ENCODE results near the gene SLC12A8. TPM values are rescaled to one million over a fixed set of nuclear protein-coding genes. Genes with fewer than 3 reads are reported as not detected.

SLC12A8 gene
- polyA plus RNA-seq, 1 of the 3 experiments (the other 2 are of a cell fraction) = 7.5 TPM

DNA sequence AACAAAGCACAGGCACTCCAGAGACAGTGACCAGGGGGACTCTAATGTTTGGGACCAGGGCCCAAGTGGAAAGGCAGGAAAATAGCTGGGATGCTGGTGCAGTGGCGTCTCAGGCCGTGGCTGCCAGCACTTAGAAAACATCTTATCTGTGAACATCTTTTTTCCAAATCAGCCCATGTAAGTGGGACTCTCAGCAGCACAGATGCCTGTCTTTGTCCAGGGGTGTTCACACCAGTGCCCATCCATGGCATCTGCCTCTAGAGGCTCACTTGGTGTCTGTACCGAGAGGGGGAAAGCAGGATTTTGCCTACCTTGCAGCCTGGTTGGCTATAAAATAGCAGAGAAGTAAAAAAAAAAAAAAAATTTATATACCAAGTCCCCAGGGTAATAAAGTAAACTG is 26.7 kb downstream of the SLC12A8 start:
- Histone ChIP-seq H3K9ac (no peak overlapping the region), H3K27me3 (ENCODE audit: insufficient read depth) (no peaks in the 10 kb centered on the region), H2AFZ (ENCODE audit: low read depth) (no peak overlapping the region), H3F3A (replicated peaks; ENCODE audit: insufficient read depth) (no peaks in the 10 kb centered on the region), H4K20me1 (ENCODE audit: insufficient read depth) (no peaks in the 10 kb centered on the region), H3K9me3 (no peaks in the 10 kb centered on the region), H3K4me2 (no peak overlapping the region), H3K27ac (ENCODE audit: low read depth in 2 of 2, low read length in 1 of 2) (no peak overlapping the region; a peak in 1 of 4 replicates), H3K9me2 (no peaks in the 10 kb centered on the region), H3K4me1 (ENCODE audit: control insufficient read depth in 1 of 2, insufficient read depth in 2 of 2, low read depth in 1 of 2, low read length in 1 of 2) (peaks cover 0 to 18% of the 10 kb centered on the region in 2 experiments; a peak in 1 of 4 replicates), H3K36me3 (replicated peaks in 1 of 2; ENCODE audit: control insufficient read depth in 1 of 2, insufficient read depth in 2 of 2, low read length in 1 of 2) (no peaks in the 10 kb centered on the region), H3K4me3 (ENCODE audit: low read depth in 2 of 2, low read length in 1 of 2) (no peak overlapping the region), H3K79me2 (ENCODE audit: insufficient read depth) (no peaks in the 10 kb centered on the region)
- WGBS (ENCODE audit: low lambda C conversion rate) = 84% methylated on average over 3 of the region's 3 CpGs
- ChIA-PET CTCF (interaction anchor here (1.5 kb wide), 1 partner anchor 16 kb away, joined by 4 read pairs; no protein-coding TSS in a partner anchor), POLR2A (no interaction called here)
- peak; percentile 70 for DNase-seq
- TF ChIP-seq, protein P1, sequence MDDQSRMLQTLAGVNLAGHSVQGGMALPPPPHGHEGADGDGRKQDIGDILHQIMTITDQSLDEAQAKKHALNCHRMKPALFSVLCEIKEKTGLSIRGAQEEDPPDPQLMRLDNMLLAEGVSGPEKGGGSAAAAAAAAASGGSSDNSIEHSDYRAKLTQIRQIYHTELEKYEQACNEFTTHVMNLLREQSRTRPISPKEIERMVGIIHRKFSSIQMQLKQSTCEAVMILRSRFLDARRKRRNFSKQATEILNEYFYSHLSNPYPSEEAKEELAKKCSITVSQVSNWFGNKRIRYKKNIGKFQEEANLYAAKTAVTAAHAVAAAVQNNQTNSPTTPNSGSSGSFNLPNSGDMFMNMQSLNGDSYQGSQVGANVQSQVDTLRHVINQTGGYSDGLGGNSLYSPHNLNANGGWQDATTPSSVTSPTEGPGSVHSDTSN (IDR thresholded peaks at IDR 0.05) = no peak
- TF ChIP-seq POLR2AphosphoS5 (IDR thresholded peaks at IDR 0.05; ENCODE audit: low read depth, low read length) = no peak
- no peak; the same call in 1 of the 2 replicates for TF ChIP-seq GATA2 (CRISPR knock-in tag; IDR thresholded peaks at IDR 0.05)
- TF ChIP-seq, protein P2, sequence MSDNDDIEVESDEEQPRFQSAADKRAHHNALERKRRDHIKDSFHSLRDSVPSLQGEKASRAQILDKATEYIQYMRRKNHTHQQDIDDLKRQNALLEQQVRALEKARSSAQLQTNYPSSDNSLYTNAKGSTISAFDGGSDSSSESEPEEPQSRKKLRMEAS (IDR thresholded peaks at IDR 0.05; ENCODE audit: low read depth) = no peak
- TF ChIP-seq EP300 (IDR thresholded peaks at IDR 0.05; ENCODE audit: borderline replicate concordance in 1 of 2, low read depth in 1 of 2, low read length in 1 of 2) = no peak
- no peak for TF ChIP-seq CHD2 (IDR thresholded peaks at IDR 0.05; ENCODE audit: low read length, partially characterized antibody)
- no peak for TF ChIP-seq ZBTB33 (IDR thresholded peaks at IDR 0.05; ENCODE audit: borderline replicate concordance, low read depth)
- no peak for TF ChIP-seq FOSL2 (IDR thresholded peaks at IDR 0.05; ENCODE audit: borderline replicate concordance, low read depth)
- TF ChIP-seq RCOR1 (IDR thresholded peaks at IDR 0.05; ENCODE audit: low read length) = no peak
- no peak for TF ChIP-seq MEF2A (IDR thresholded peaks at IDR 0.05; ENCODE audit: borderline replicate concordance, low read depth)
- no peak for TF ChIP-seq TCF12 (IDR thresholded peaks at IDR 0.05)
- no peak for TF ChIP-seq SIN3A (IDR thresholded peaks at IDR 0.05; ENCODE audit: borderline replicate concordance, low read depth, low read length)
- TF ChIP-seq NRF1 (IDR thresholded peaks at IDR 0.05; ENCODE audit: low read depth, low read length) = no peak
- TF ChIP-seq GABPA (IDR thresholded peaks at IDR 0.05; ENCODE audit: low read depth) = no peak
- TF ChIP-seq SMC3 (IDR thresholded peaks at IDR 0.05; ENCODE audit: low read depth, low read length) = no peak
- TF ChIP-seq EZH2phosphoT487 (IDR thresholded peaks at IDR 0.05; ENCODE audit: borderline replicate concordance, low read depth) = no peak
- no peak for TF ChIP-seq FOXM1 (IDR thresholded peaks at IDR 0.05; ENCODE audit: low read depth)
- no peak for TF ChIP-seq TAF1 (IDR thresholded peaks at IDR 0.05; ENCODE audit: borderline replicate concordance, low read depth, low read length)

Data from SK-N-SH (cell line).